ENCODE data around the gene WNT5A. TPM values are rescaled to one million over a fixed set of nuclear protein-coding genes. Genes with fewer than 3 reads are reported as not detected.

The WNT5A gene
- total and polyA plus RNA-seq, 2 donors (not counting 3 experiments of a cell fraction or from before 2014, with no cell fraction given) = 0.08 to 0.33 TPM

DNA sequence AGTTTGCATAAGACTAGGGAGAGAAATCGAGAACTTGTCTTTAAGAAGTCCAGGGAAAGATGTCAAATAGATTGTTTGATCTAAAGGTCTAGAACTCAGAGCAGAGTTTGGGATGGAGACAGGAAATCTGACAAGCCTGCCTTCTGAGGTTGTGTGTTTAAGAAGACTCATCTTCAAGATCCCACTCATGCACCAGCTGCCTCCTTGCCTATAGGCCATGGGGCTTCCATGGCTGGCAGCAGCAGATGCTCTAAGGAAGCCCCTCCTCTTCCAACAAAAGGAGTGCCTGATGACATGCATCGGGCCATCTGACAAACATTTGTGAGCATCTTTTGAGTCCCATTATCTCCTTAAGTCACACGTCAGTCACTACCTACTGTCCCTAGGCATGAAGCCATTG, 47.4 kb downstream of the WNT5A start:
- Histone ChIP-seq H3K9me3 (replicated peaks; ENCODE audit: control insufficient read depth, insufficient read depth, low read length) (no peaks in the 10 kb centered on the region), H3K27me3 (ENCODE audit: control insufficient read depth in 2 of 2, insufficient read depth in 2 of 2, low read length in 2 of 2) (no peaks in the 10 kb centered on the region), H3K4me3 (replicated peaks in 1 of 3; ENCODE audit: insufficient read depth in 1 of 3, low read depth in 1 of 3, low read length in 3 of 3) (no peak overlapping the region), H3K36me3 (ENCODE audit: control insufficient read depth in 2 of 2, extremely low read depth in 1 of 2, insufficient read depth in 2 of 2, low read length in 2 of 2) (no peaks in the 10 kb centered on the region), H2AFZ (ENCODE audit: low read depth, low read length) (no peak overlapping the region), H4K20me1 (replicated peaks; ENCODE audit: control insufficient read depth, extremely low read depth, insufficient read depth, low read length) (no peaks in the 10 kb centered on the region), H3K9ac (replicated peaks; ENCODE audit: extremely low read depth, insufficient read depth, low read length) (no peak overlapping the region), H3K4me1 (ENCODE audit: control insufficient read depth, extremely low read depth, insufficient read depth, low read length) (no peaks in the 10 kb centered on the region), H3K9me1 (replicated peaks; ENCODE audit: control insufficient read depth, extremely low read depth, insufficient read depth, low read length) (no peaks in the 10 kb centered on the region), H3K4me2 (ENCODE audit: insufficient read depth, low read length) (no peak overlapping the region), H3K79me2 (ENCODE audit: control insufficient read depth, insufficient read depth, low read length) (no peaks in the 10 kb centered on the region), H3K27ac (ENCODE audit: insufficient read depth, low read depth, low read length) (no peak overlapping the region)
- FAIRE-seq (no peak), DNase-seq (ENCODE audit: low read depth, low spot score) (no peak)
- no TSS peak for BruUV-seq (replicated peaks)
- POLR2A ChIA-PET = no interaction called here
- intact Hi-C loops (cut with micrococcal nuclease) (no loop called here), dilution Hi-C loops (cut with MboI; ENCODE audit: extremely low pct_ligation_motif_present, low sequenced_read_pairs) (no loop called here)
- CTCF ChIA-PET = no interaction called here
- TF ChIP-seq MAX (IDR thresholded peaks at IDR 0.05; ENCODE audit: insufficient read depth, insufficient read length) (no peak), GATA2 (IDR thresholded peaks at IDR 0.05; ENCODE audit: insufficient read depth, insufficient read length, low read depth, low read length) (no peak), POLR2AphosphoS5 (IDR thresholded peaks at IDR 0.05; ENCODE audit: insufficient read depth, low read depth, low read length) (no peak), JUN (IDR thresholded peaks at IDR 0.05; ENCODE audit: borderline replicate concordance, insufficient read depth, insufficient read length, low read depth) (no peak), EZH2 (IDR thresholded peaks at IDR 0.05; ENCODE audit: borderline replicate concordance, low read depth, low read length, severe bottlenecking) (no peak), POLR2A (IDR thresholded peaks at IDR 0.05; ENCODE audit: low read depth, low read length) (no peak), MYC (IDR thresholded peaks at IDR 0.05; ENCODE audit: low read depth, low read length) (no peak), CTCF (IDR thresholded peaks at IDR 0.05; ENCODE audit: extremely low read depth in 1 of 2, insufficient read depth in 1 of 2, low read depth in 1 of 2, low read length in 2 of 2) (no peak), FOS (IDR thresholded peaks at IDR 0.05; ENCODE audit: borderline replicate concordance, insufficient read depth, low read length) (no peak)

Measured in endothelial cell of umbilical vein (primary cell).